Measurements from ENCODE around the gene SRMS.
A peak's percentile ranks its signal among the peaks of the same experiment; 100 is the strongest.

SRMS gene, protein sequence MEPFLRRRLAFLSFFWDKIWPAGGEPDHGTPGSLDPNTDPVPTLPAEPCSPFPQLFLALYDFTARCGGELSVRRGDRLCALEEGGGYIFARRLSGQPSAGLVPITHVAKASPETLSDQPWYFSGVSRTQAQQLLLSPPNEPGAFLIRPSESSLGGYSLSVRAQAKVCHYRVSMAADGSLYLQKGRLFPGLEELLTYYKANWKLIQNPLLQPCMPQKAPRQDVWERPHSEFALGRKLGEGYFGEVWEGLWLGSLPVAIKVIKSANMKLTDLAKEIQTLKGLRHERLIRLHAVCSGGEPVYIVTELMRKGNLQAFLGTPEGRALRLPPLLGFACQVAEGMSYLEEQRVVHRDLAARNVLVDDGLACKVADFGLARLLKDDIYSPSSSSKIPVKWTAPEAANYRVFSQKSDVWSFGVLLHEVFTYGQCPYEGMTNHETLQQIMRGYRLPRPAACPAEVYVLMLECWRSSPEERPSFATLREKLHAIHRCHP

DNA sequence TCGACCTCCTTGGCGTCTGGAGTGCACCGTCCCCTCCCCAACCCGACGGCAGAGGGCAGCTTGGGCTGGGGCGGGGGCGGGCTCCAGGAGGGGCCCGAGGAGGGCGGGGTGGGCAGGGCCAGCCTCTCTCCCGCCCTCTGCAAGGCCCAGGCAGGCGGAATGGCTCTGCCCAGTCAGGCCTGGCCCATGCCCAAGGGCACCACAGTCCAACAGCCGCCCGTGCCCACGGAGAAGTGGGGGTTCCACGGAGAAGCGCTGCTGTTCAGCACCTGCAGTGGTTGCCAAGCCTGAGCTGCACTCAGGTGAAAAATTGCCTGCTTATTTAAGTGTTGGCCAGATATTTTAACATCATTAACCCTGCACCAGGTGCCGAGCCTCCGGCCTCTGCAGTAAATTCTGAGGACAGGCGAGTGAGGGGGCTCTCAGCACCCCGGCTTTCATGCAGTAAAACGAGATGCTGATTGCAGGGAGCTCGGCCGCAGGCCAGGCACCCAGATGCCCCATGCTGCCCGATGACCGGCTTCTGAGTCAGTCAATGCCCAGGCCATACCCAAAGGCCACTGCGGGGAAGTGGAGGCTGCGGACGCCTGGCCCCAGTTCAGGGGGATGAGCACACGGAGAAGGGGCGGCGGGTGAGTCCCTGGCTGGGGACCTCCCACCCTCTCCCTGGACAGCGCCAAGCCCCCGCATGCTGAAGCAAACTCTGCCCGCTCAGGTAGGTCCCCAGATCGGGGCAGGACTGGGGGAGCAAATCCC, at the start of gene SRMS:
SRMS (minus strand) TSS at position 25 of the 756 bp plus-strand sequence. CDS start 286 bp downstream, outside the sequence.
- no peak for DNase-seq

DNA sequence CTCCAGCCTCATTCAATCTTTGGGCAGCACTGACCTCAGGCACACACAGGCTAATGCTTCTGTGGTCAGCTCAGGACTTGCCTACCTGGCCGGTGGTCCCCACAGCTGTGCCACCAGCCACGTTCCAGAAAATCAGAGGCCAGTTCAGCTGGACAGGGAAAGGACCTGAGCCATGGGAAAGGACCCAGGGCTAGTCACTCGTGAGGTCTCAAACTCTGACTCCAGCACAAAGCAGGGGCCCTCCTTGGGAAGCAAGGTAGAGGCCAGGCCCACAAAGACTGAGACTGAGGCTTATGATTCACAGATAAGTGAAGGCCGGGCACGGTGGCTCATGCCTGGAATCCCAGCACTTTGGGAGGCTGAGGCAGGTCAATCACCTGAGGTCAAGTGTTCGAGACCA, 48.9 kb upstream of the SRMS start:
- DNase-seq = no peak

DNA sequence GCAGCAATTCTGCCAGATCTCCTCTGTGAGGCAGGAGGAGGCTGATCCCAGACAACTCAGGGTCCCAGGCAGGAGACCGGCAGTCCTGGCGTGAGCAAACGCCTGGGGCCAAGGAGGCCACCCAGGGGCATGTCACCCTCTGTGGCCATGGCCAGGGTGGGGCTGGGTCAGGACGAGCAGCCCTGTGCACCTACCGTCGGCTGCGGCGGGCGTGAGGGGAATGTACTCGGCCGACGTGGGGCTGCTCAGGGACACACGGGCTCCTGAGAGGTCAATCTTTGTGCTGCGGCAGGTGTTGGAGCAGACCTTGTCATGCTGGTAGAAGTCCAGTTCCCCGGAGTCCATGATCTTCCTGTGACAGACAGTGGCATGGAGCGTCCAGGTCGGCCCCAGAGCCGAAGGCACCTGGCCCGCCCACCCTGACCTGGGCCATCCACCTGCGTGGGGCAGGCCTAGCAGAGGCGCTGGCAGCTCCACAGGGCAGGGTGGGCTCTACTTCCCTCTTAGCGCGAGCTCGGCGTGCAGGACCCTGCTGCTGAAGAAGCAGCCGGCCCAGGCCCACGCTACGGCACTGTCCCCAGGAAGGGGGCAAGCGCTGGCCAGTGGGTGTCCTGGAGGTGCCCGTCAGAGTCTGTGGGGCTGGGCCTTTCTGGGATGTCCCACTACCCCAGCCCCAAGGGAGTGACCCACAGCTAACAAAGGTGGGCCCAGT, 48.0 kb upstream of the SRMS start:
- DNase-seq = no peak

DNA sequence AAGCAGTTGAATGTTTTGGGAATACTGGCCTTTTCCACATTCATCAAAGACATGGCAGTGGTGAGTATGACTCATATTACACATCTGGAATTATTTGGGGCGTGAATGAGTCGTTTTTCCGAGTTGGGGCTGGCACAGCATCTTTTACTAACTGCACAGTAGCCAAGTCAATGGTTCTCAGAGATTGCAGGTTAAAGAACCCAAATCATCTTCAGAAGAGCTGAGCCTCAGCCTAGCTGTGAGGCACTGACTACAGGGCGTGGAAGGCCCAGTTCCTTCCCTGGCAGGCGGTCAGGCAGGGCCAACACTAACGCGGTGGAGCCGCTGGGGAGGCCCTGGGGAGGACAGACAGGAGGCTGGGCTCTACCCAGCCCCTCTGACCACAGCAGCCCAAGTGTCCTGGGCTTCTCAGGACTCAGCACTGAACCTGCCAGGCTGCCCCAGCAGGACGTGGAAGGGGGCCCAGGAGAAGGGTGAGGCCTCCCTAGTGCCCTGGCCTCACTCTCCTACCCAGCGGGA, 46.6 kb upstream of the SRMS start:
- DNase-seq = no peak

DNA sequence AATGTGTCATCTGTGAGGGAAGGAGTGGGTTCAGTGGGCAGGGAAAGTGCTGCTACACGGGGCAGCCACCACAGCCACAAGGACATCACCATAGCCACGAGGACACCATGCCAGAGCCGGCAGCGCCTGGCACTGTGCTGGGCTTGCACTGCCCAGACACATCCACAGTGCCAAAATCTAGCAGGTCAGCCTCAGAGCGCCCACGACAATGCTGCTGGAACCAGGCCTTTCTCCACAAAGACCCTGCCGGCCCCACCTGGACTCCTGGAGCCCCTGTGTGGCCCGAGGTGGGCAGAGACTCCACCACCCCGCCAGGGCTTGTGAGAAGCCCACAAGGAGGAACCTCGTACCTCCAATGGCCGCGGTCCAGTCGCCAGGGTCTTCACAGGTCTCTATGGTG, 45.1 kb upstream of the SRMS start:
- no peak for DNase-seq

DNA sequence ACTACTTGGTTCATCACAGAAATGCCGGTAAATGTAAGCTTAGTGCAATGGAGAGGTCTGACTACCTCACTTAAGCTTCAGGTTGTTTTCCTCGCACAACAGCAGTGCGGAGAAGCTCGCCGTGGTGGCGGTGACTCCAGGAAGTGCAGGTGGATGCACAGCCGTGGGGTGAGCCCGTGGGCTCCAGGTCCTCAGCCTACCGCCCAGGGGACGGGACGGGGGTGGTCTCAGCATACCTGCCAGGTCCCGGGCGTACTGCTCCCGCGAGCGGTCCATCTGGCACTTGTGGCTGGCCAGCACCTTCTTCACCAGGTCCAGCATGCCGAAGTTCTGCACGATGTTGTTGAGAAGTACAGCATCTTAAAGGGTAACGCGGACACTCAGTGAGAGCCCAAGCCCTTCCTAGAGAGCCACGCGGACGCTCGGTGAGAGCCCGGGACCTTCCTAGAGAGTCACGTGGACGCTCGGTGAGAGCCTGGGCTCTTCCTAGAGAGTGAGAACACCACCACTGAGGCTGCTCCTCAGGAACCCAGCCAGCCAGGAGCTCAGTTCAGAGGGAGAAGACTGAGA, 44.3 kb upstream of the SRMS start:
- no peak for DNase-seq

DNA sequence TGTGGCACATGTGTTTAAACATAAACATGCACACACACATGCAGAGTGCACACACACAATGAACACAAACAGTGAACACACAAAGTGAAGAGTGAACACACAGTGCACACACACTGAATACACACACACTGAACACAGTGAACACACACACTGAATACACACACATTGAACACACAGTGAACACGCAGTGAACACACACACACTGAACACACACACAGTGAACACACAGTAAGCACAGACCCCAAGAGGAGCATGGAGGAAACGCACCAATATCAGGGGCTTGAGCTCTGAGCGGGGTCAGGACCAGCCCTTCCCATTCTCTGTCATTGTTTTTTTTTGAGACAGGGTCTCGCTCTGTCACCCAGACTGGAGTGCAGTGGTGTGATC, 43.6 kb upstream of the SRMS start:
- DNase-seq = no peak

DNA sequence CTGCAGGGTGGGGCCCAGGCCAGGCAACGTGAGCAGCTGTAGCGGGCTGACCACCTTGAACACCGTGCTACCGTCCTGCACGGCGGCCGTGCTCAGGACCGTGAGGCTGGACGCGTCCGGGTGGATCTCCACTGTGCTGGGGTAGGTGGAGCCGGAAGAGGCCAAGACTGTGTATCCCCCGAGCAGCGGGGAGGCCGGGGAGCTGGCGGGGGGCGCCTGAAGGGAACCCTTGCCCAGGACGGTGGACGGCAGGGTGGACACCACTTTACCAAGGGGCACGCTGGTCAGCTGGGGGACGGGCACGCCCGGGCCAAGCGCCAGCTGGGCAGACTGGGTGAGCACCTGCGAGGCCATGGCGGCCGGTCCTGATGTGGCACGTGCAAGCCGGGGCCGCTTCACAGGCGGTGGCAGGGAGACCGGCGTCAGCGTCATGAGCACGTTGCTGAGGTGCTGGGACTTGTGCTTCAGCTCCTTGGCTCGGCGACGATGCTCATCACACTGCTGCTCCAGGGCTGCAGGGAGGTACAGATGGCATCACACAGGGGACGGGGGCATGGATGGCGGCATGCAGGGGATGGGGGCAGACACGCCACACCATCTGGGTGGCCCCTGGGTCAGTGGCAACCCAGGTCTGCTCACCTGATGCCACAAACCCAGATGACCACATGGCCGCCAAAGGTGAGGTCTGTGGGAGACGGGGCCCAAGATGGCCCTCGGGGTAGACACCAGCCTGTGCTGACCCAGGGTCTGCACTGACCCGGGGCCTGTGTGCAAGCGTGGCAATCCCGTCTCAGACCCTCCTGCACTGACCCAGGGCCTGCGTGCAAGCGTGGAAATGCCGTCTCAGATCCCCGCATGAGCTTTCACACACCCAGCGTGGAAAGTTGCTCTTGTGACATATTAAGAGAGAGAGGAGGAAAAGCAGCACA, 42.9 kb upstream of the SRMS start:
- DNase-seq = no peak

DNA sequence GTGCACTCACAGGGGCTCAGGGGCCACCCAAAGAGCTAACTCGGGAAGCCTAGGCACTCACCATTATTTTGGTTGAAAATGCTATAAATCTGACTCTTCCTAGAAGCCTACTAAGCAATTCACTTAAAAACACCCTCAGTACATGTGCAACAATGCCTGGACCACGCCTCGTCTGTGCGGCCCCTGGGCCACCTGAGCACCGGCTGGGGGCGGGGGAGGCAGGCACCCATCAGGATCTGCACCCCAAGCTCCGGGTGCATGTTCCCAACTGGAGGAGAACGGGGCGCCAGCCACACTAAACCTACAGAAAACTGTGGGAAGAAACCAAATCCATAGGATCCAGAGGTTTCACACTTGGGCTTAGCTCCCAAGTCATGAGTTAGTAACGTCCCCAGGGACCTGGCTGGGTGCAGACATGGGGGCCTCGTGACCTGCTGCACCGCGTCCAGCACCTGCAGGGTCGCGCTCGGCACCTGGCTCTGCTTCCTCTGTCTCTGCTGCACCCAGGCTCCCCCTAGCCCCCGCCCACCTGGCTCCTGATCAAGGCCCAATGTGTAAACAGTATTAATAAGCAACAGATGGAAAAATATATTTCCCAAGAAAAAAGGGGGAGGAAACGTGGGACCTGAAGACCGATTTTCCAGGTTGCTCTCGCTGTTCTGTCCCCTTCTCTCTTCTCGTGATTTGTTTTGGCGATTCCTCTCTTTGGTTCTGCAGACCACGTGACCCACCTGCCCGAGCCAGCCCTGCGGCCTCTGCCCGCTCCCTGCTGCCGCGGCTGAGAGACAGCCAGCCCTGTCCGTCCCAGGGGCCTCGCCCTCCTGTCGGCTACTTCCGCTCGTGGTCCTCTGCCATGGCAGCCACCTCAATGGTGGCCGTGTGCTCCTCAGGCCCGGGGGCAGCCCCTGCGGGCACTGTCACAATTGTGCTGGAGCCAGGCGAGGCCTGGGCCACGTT, 42.0 kb upstream of the SRMS start:
- no peak for DNase-seq

DNA sequence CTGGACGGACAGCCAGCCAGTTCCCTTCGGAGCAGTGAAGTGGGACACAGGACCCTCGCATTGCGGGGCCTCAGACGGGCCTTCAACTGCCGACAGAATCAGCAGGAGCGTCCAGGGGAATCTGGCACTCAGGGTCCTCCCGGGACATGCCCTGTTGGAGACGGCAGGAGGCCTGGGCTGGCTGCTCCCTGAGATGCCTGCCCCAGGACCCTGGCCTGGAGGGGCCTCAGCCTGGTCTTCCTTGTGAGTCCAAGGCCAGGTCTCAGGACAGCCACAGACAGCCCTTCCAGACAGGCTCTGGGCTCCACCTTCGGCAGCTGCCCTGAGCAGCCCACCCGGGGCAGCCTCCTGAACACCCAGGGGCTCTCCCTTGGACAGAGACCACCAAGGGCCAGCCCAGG, 41.1 kb upstream of the SRMS start:
- DNase-seq = peak; percentile 44

DNA sequence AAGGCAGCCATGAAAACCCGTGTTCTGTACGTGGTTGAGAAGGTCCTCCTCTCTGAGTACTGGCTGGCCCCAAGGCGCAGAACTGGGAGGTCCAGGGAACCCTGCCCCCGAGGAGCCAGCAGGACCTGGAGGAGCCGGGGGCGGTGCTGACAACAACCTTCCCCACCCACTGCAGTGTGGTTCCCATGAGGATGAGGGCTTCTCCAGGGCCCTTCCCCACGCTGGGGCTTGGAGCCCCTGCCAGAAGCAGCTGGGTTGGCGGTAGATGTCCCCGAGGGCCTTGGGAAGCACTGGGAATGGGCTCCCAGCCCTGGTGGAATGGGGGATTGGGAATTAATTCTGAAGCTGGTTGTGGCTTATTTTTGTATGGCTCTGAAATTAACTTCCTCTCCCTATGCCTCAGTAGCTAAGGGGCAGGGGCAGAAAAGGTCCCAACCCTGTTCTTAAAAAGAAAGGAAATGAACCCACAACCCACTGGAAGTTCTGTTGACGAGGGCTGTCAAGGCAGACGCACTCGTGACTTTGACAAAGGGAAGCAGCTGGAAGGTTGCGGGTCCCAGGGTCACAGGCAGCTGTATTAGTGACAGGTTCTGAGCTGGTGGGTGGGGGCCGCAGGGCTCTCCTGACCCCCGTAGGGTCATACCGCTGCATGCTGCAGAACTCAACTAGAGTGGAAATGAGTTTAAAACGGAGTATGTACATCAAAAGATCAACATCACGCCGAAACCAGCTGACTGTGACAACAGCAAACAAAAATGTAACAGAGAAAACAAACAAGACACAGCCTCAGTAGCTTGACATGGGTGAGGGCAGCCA, 40.4 kb upstream of the SRMS start:
- DNase-seq = peak; percentile 74

DNA sequence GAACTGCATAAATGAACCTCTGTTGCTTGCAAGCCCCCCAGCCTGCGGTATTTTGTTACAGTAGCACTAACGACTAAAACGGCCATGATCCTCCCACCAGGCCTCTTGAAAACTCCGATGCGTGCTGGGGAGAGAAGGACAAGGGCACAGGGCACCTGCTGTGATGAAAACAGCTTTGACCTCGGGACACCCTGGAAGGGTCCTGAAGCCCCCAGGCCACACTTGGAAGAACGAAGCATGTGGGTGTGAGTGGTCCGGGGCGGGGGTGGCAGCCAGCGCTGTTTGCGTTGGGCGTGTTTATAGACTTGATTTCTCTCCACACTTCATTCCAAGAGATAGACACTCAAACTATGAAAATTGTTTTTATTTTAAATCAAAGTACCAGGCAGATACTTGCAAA, 39.7 kb upstream of the SRMS start:
- DNase-seq = no peak

DNA sequence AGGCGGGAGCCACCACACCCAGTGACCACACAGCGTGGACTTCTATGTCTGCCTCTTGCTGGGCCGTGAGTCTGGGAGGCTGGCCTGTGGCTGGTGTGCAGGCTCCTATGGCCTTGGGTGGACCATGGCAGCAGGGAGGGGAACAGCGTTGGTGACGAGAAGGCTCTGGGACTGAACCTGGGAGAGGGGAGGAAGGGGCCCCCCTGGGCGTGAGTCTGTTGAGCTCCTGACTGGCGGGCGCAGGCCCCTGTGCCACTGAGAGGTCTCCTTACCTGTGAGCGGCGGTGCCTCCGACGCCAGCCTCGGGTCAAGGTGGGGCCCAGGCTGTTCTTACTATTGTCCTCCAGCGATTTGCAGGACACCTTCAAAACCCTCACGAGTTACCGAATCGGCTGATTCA, 39.2 kb upstream of the SRMS start:
- DNase-seq = no peak

DNA sequence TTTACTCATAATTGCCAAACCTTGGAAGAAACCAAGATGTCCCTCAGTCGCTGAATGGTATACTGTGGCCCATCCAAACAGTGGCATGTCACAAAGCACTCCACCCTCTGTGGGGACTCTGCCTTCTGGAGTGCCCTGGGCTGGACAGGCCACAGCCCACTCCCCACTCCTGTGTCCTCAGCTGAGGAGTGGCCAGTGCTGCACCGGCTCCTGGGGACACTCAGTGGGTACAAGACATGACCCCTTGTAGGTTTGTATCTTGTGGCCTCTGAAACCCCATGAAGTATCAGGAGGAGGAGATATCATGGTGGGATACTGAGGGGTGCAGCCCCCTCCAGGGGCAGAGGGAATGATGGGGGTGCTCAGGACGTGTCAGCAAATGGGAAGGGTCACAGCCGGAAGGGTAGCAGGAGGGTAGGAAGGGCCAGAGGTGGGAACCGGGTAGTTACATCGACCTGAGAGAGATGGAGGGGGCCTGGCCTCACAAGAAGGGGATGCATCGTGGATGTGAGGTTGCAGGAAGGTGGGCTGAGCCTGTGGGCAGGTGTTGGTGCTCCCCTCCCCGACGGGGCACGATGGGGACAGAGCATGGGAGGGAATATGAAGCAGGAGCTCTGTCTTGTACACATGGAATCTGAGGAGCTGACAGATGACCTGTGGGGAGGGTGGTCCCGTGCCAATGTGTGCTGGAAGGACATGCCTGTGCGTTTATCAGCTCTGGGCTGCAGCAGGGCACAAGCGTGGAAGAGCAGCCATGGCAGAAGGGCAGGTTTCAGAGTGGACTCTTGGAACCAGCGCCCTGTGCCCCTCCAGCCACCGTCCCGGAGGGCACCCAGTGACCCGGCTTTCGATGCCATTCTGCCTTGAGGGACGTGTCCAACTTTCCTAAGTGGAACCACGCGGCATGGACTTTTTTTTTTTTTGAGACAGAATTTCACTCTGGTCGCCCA, 38.3 kb upstream of the SRMS start:
- DNase-seq = no peak

DNA sequence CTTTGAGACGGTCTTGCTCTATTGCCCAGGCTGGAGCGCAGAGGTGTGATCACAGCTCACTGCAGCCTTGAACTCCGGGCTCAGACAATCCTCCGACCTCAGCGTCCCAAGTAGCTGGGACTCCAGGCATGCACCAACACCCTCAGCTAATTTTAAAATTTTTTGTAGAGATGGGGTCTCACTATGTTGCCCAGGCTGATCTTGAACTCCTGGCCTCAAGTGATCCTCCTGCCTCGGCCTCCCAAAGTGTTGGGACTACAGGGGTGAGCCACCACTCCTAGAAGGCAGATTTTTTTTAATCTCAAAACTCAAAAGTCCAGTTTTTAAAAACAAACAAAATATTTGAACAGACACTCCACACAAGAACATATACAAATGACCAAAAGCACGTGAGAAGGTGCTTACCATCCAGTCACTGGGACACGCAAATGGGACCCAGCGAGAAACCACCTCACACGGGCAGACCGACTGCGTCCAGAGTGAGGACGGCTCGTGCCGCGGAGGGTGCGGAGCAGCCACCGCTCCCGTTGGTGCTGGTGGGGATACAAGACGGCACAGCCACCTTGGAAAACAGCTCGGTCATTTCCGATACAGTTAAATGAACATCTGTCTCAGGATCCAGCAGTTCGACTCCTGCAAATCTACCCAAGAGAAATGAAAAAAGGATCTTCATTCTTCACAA, 35.0 kb upstream of the SRMS start:
- DNase-seq = peak; percentile 76

DNA sequence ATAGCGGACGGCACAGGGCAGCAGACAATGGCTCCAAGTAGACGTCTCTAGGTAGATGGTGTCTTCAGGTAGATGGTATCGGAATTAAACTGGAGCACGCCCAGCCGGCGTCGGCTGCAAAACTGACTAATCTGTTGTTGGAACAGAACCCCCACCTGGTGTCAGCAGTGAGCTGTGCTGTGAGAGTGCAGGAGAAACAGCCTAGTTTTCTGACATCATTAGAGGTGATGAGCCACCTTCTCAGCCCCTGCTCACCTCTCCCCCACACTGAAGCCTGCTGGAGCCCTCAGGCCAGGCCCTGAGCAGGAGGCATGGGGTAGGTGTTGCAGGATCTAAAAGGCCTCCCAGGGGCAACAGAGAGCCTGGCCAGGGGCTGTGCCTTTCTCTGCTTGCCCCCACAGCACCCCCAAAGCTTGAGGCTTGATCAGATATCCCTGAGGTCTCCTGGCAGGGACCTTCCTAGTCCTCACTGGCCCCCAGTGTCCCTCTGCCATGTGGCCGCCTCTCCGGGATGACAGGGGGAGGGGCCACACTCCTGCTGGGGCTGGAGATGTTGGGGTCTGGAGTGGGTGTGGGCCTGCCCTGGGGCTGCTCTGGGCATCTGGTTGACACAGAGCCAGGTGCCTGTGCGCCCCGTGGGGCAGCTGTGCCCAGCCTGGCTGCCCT, 33.4 kb upstream of the SRMS start:
- DNase-seq = peak; percentile 81

DNA sequence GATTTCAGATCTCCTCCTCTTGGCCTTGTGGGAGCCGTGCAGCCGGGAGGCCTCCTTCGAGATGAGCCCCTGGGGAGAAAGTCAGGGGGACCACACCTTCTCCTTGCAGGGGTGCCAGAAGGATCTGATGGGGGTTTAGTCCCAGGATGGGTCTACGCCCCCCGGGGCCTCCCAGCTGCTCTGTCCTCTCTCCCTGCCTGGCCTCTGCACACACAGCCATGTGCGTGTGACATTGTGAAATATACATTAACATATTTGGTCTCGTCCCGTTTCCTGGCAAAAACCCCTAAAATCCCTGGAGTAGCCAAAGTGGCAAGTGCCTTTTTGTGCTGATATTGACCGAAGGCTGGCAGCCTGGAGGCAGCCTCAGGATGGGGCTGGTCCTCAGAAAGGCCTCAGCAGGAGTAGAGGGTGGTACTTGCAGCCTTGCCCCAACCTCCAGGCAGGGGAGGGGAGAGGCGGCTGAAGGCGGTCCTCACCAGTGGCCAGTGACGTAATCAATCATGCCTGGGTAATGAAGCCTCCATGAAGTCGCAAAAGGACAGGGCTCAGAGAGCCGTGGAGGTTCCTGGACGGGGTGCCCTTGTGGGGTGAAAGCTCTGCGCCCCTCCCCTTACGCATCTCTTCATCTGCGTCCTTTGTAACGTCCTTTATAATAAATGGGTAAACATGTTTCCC, 31.6 kb upstream of the SRMS start:
- no peak for DNase-seq
